H9 (cell line): ENCODE measurements around the gene DDI2. TPM values are rescaled to one million over a fixed set of nuclear protein-coding genes. Genes with fewer than 3 reads are reported as not detected.

ENCODE experiments used
- DNase-seq: peaks from one replicate; pipeline ENCODE4 v3.0.0-alpha.2; 2017
- H2AFZ ChIP-seq: one replicate; pipeline ENCODE4 v1.6.1; 2013; ENCODE audit warnings: mild to moderate bottlenecking, low read length, control low read depth, moderate library complexity
- H2AK5ac ChIP-seq: 2 replicates; pipeline ENCODE4 v1.6.1; 2013; ENCODE audit warnings: low read length, control low read depth, mixed read lengths; ENCODE audit not compliant: insufficient read length
- H2BK120ac ChIP-seq: one replicate; pipeline ENCODE4 v1.6.1; 2013; ENCODE audit warnings: low read depth, mild to moderate bottlenecking, low read length, control low read depth, inconsistent platforms; ENCODE audit not compliant: poor library complexity, severe bottlenecking
- H2BK12ac ChIP-seq: 2 replicates; pipeline ENCODE4 v1.6.1; 2013; ENCODE audit warnings: low read length, control low read depth, mixed read lengths, low read depth; ENCODE audit not compliant: insufficient read length
- H2BK15ac ChIP-seq: 2 replicates; pipeline ENCODE4 v1.6.1; 2013; ENCODE audit warnings: low read depth, low read length, control low read depth
- H2BK20ac ChIP-seq: one replicate; pipeline ENCODE4 v1.6.1; 2013; ENCODE audit warnings: low read depth, mild to moderate bottlenecking, low read length, control low read depth, inconsistent platforms; ENCODE audit not compliant: poor library complexity, severe bottlenecking
- H2BK5ac ChIP-seq: 2 replicates; pipeline ENCODE4 v1.6.1; 2013; ENCODE audit warnings: low read length, control low read depth, mixed read lengths; ENCODE audit not compliant: insufficient read length
- H3K14ac ChIP-seq: 2 replicates; pipeline ENCODE4 v1.6.1; 2013; ENCODE audit warnings: low read length, control low read depth; ENCODE audit not compliant: insufficient read depth
- H3K18ac ChIP-seq: 2 replicates; pipeline ENCODE4 v1.6.1; 2013; ENCODE audit warnings: low read depth, mild to moderate bottlenecking, mixed read lengths, low read length, control low read depth; ENCODE audit not compliant: insufficient read length
- H3K23ac ChIP-seq: 2 replicates; pipeline ENCODE4 v1.6.1; 2013; ENCODE audit warnings: low read length, control low read depth, mixed read lengths, low read depth; ENCODE audit not compliant: insufficient read length
- H3K23me2 ChIP-seq: 2 replicates; pipeline ENCODE4 v1.6.1; 2013; ENCODE audit warnings: low read depth, mild to moderate bottlenecking, mixed read lengths, low read length, control low read depth; ENCODE audit not compliant: insufficient read length, poor library complexity, severe bottlenecking
- H3K27ac ChIP-seq: 2 replicates; pipeline ENCODE4 v1.5.1; 2013; ENCODE audit warnings: low read length, control low read depth, mixed read lengths, low read depth; ENCODE audit not compliant: insufficient read length
- H3K27me3 ChIP-seq: 2 replicates; pipeline ENCODE4 v1.6.1; 2013; ENCODE audit warnings: low read length, control low read depth, inconsistent platforms; ENCODE audit not compliant: insufficient read depth
- H3K4ac ChIP-seq: 2 replicates; pipeline ENCODE4 v1.6.1; 2013; ENCODE audit warnings: low read depth, mild to moderate bottlenecking, control low read depth, inconsistent platforms, low read length, moderate library complexity
- H3K4me1 ChIP-seq: 2 replicates; pipeline ENCODE4 v1.6.1; 2013; ENCODE audit warnings: low read length, control low read depth, inconsistent platforms; ENCODE audit not compliant: insufficient read depth
- H3K4me2 ChIP-seq: 2 replicates; pipeline ENCODE4 v1.6.1; 2013; ENCODE audit warnings: low read length, control low read depth, mixed read lengths; ENCODE audit not compliant: insufficient read length, insufficient read depth
- H3K56ac ChIP-seq: 2 replicates; pipeline ENCODE4 v1.6.1; 2013; ENCODE audit warnings: low read depth, mild to moderate bottlenecking, mixed read lengths, low read length, control low read depth; ENCODE audit not compliant: insufficient read length
- H3K79me1 ChIP-seq: 2 replicates; pipeline ENCODE4 v1.6.1; 2013; ENCODE audit warnings: low read depth, mild to moderate bottlenecking, moderate library complexity, low read length, control low read depth, inconsistent platforms; ENCODE audit not compliant: insufficient read depth, poor library complexity, severe bottlenecking
- H3K79me2 ChIP-seq: 2 replicates; pipeline ENCODE4 v1.6.1; 2013; ENCODE audit warnings: low read length, control low read depth, inconsistent platforms; ENCODE audit not compliant: insufficient read depth
- H3K9ac ChIP-seq: 2 replicates; pipeline ENCODE4 v1.6.1; 2013; ENCODE audit warnings: low read length, control low read depth, mixed read lengths; ENCODE audit not compliant: insufficient read length; ENCODE audit errors: extremely low read depth
- H3K9me3 ChIP-seq: one replicate; pipeline ENCODE4 v1.6.1; 2013; ENCODE audit warnings: low read depth, low read length, inconsistent platforms; ENCODE audit not compliant: control insufficient read depth
- H3T11ph ChIP-seq: one replicate; pipeline ENCODE4 v1.6.1; 2013; ENCODE audit warnings: mild to moderate bottlenecking, low read length, control low read depth, inconsistent platforms
- H4K20me1 ChIP-seq: one replicate; pipeline ENCODE4 v1.6.1; 2013; ENCODE audit not compliant: control insufficient read depth, insufficient read length, insufficient read depth
- H4K5ac ChIP-seq: 2 replicates; pipeline ENCODE4 v1.6.1; 2013; ENCODE audit warnings: low read depth, mild to moderate bottlenecking, mixed read lengths, low read length, control low read depth; ENCODE audit not compliant: insufficient read length
- H4K8ac ChIP-seq: replicated peaks from 2 replicates; pipeline ENCODE4 v1.6.1; 2013; ENCODE audit warnings: low read length, control low read depth, mixed read lengths, low read depth; ENCODE audit not compliant: insufficient read length
- H4K91ac ChIP-seq: 2 replicates; pipeline ENCODE4 v1.6.1; 2013; ENCODE audit warnings: low read depth, mild to moderate bottlenecking, moderate library complexity, mixed read lengths, low read length, control low read depth; ENCODE audit not compliant: insufficient read length
- H3K27ac Mint-ChIP-seq, 3 experiments: 2 replicates in 2 of 3; 3 replicates in 1 of 3; pipeline ENCODE4 v1.8.0; 2020 to 2021; ENCODE audit warnings: mixed read lengths in 3 of 3, mild to moderate bottlenecking in 1 of 3, moderate library complexity in 1 of 3
- H3K27me3 Mint-ChIP-seq: 2 replicates; pipeline ENCODE4 v1.8.0; 2021; ENCODE audit warnings: low read depth, mild to moderate bottlenecking, moderate library complexity, mixed read lengths
- H3K36me3 Mint-ChIP-seq, 3 experiments: 2 replicates in 2 of 3; 3 replicates in 1 of 3; pipeline ENCODE4 v1.8.0; 2020 to 2021; ENCODE audit warnings: low read depth in 3 of 3, mixed read lengths in 3 of 3; ENCODE audit not compliant: insufficient read depth in 1 of 3
- H3K4me1 Mint-ChIP-seq, 2 experiments: 2 replicates each; pipeline ENCODE4 v1.8.0; 2020; ENCODE audit warnings: mixed read lengths in 2 of 2
- H3K4me3 Mint-ChIP-seq, 2 experiments: 2 replicates in 1 of 2; 3 replicates in 1 of 2; pipeline ENCODE4 v1.8.0; 2020 to 2021; ENCODE audit warnings: mild to moderate bottlenecking in 2 of 2, mixed read lengths in 2 of 2, moderate library complexity in 1 of 2
- H3K9me3 Mint-ChIP-seq, 2 experiments: 2 replicates in 1 of 2; 3 replicates in 1 of 2; pipeline ENCODE4 v1.8.0; 2020; ENCODE audit warnings: mild to moderate bottlenecking in 2 of 2, mixed read lengths in 2 of 2, moderate library complexity in 1 of 2
- WGBS: extraction: QIAGEN DNeasy Blood & Tissue Kit; methylation state at CpG from one replicate; pipeline ENCODE4 v1.1.7; 2013; ENCODE audit warnings: missing lambda C conversion rate, low lambda C conversion rate, mixed read lengths; ENCODE audit not compliant: insufficient read length; ENCODE audit errors: extremely low coverage; 5-methylcytosine and 5-hydroxymethylcytosine counted together
- total RNA-seq: library from RNA; stranded (reverse); gene quantifications from 2 replicates; pipeline ENCODE4 v1.2.1, GENCODE V29; 2021
- TF ChIP-seq, protein P1 (sequence below): fragments of 200-600 bp; sonication (generic); conservative IDR thresholded peaks from 3 replicates; pipeline ENCODE4 v1.8.0; 2021; ENCODE audit warnings: antibody characterized with exemption, mild to moderate bottlenecking

The DDI2 gene
- total RNA-seq, 1 experiment from 2014 or later: 45.0 TPM

DNA sequence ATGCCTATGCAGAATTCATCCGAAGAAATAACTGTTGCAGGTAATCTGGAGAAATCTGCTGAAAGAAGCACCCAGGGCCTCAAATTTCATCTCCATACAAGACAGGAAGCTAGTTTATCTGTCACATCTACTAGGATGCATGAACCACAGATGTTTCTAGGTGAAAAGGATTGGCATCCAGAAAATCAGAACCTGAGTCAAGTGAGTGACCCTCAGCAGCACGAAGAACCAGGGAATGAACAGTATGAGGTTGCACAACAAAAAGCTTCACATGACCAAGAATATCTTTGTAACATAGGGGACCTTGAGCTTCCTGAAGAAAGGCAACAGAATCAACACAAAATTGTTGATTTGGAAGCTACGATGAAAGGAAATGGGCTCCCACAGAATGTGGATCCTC, 42.9 kb downstream of the DDI2 start:
- no peak overlapping the region for H3K4me2 ChIP-seq
- no peak overlapping the region for H2BK15ac ChIP-seq
- TF ChIP-seq, protein P1, sequence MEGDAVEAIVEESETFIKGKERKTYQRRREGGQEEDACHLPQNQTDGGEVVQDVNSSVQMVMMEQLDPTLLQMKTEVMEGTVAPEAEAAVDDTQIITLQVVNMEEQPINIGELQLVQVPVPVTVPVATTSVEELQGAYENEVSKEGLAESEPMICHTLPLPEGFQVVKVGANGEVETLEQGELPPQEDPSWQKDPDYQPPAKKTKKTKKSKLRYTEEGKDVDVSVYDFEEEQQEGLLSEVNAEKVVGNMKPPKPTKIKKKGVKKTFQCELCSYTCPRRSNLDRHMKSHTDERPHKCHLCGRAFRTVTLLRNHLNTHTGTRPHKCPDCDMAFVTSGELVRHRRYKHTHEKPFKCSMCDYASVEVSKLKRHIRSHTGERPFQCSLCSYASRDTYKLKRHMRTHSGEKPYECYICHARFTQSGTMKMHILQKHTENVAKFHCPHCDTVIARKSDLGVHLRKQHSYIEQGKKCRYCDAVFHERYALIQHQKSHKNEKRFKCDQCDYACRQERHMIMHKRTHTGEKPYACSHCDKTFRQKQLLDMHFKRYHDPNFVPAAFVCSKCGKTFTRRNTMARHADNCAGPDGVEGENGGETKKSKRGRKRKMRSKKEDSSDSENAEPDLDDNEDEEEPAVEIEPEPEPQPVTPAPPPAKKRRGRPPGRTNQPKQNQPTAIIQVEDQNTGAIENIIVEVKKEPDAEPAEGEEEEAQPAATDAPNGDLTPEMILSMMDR: no peak
- no peak overlapping the region for H3K9ac ChIP-seq
- no CpG with 5 or more reads among the region's 3 CpGs for WGBS
- H3K23me2 ChIP-seq: no peaks in the 10 kb centered on the region
- no peaks in the 10 kb centered on the region for H3K9me3 ChIP-seq
- no peak overlapping the region for H2AK5ac ChIP-seq
- H2BK20ac ChIP-seq: no peak overlapping the region
- no peaks in the 10 kb centered on the region for H4K20me1 ChIP-seq
- no peak overlapping the region for H4K91ac ChIP-seq
- Mint-ChIP-seq H3K4me1 (no peaks in the 10 kb centered on the region), H3K9me3 (no peaks in the 10 kb centered on the region), H3K36me3 (peaks cover 22 to 67% (median 55%) of the 10 kb centered on the region in 3 experiments; a peak in 6 of 7 replicates), H3K27me3 (no peaks in the 10 kb centered on the region), H3K27ac (no peak overlapping the region), H3K4me3 (no peak overlapping the region)
- no peak for DNase-seq
- H2AFZ ChIP-seq: no peak overlapping the region
- no peak overlapping the region for H2BK5ac ChIP-seq
- H4K8ac ChIP-seq: no peak overlapping the region
- no peaks in the 10 kb centered on the region for H3K27me3 ChIP-seq
- H3K27ac ChIP-seq: no peak overlapping the region
- H3K23ac ChIP-seq: no peak overlapping the region
- H2BK12ac ChIP-seq: no peak overlapping the region
- H3K4me1 ChIP-seq: no peaks in the 10 kb centered on the region
- H3K4ac ChIP-seq: no peak overlapping the region
- no peak overlapping the region for H3K56ac ChIP-seq
- H3T11ph ChIP-seq: no peak overlapping the region
- no peak overlapping the region for H2BK120ac ChIP-seq
- H3K79me2 ChIP-seq: 0 out of 2 replicates have a peak, but pooled peaks cover 2% of the 10 kb centered on the region
- no peak overlapping the region for H3K14ac ChIP-seq
- H3K18ac ChIP-seq: no peak overlapping the region
- H4K5ac ChIP-seq: no peak overlapping the region
- no peaks in the 10 kb centered on the region for H3K79me1 ChIP-seq
